Keratinocyte (primary cell): ENCODE results near the gene KDM6B.

Source experiments
- CTCF ChIP-seq, 3 experiments: IDR thresholded peaks in 1 of 3; conservative IDR thresholded peaks in 1 of 3; optimal IDR thresholded peaks in 1 of 3; 2 replicates in 2 of 3; 3 replicates in 1 of 3; pipeline versions ENCODE3 to v1.5.1; 2011; ENCODE audit warnings: low read length in 3 of 3, mild to moderate bottlenecking in 3 of 3, moderate library complexity in 2 of 3, control low read depth in 1 of 3, inconsistent platforms in 1 of 3; ENCODE audit not compliant: insufficient read depth in 2 of 3; ENCODE audit errors: extremely low read depth in 1 of 3
- EZH2 ChIP-seq: IDR thresholded peaks from one replicate; pipeline ENCODE4 v1.6.1; 2012; ENCODE audit warnings: inconsistent platforms, mild to moderate bottlenecking, low read length, moderate library complexity

GRCh38 chr17:7857713-7858521 is 23.9 kb downstream of the KDM6B start, which contains the start of gene CYB5D1:
- TF ChIP-seq EZH2 (no peak), CTCF (optimal IDR thresholded peaks at IDR 0.05 in 1 of 3, IDR thresholded peaks at IDR 0.05 in 1 of 3, conservative IDR thresholded peaks at IDR 0.05 in 1 of 3; ENCODE audit: extremely low read depth in 1 of 3, insufficient read depth in 2 of 3, low read length in 3 of 3) (peak in 1 of 3 experiments; percentile 3)
